Activated T-cell treated with anti-CD3 and anti-CD28 coated beads, Interleukin-2, amount 50 U/mL, for 72 hours (primary cell): ENCODE measurements around the gene TYK2. TPM values are rescaled to one million over a fixed set of nuclear protein-coding genes. Genes with fewer than 3 reads are reported as not detected.
"Not testable (repeated sequence)": the region's sequence is repeated elsewhere in the genome, so short reads cannot be mapped to it uniquely, and the experiment has no call there.

Experiments used
- ATAC-seq, 2 donors: fragments of 150-1000 bp; cut with Tn5 transposase; replicated peaks in 1 of 2; 2 replicates each; pipeline ENCODE4 v1.10.0; 2021; ENCODE audit warnings: moderate library complexity in 2 of 2, mild to moderate bottlenecking in 1 of 2
- DNase-seq, 2 donors: peaks; one replicate each; pipeline ENCODE4 v3.0.0; 2021 to 2022; ENCODE audit warnings: mixed read lengths in 1 of 2
- H3K27ac Mint-ChIP-seq: one replicate; pipeline ENCODE4 v1.8.0; 2022; ENCODE audit warnings: mild to moderate bottlenecking, moderate library complexity, mixed read lengths
- H3K27me3 Mint-ChIP-seq: one replicate; pipeline ENCODE4 v1.8.0; 2022; ENCODE audit warnings: low read depth, mixed read lengths
- H3K36me3 Mint-ChIP-seq, 2 donors: one replicate each; pipeline ENCODE4 v1.8.0; 2022; ENCODE audit warnings: mixed read lengths in 2 of 2, mild to moderate bottlenecking in 1 of 2; ENCODE audit not compliant: insufficient read depth in 2 of 2
- H3K4me1 Mint-ChIP-seq: one replicate; pipeline ENCODE4 v1.8.0; 2022; ENCODE audit warnings: low read depth, mixed read lengths
- H3K4me3 Mint-ChIP-seq, 2 donors: one replicate each; pipeline ENCODE4 v1.8.0; 2022; ENCODE audit warnings: mild to moderate bottlenecking in 2 of 2, mixed read lengths in 2 of 2, moderate library complexity in 2 of 2
- H3K9me3 Mint-ChIP-seq, 2 donors: one replicate each; pipeline ENCODE4 v1.8.0; 2022; ENCODE audit warnings: mixed read lengths in 2 of 2
- total RNA-seq, 2 donors: library from RNA; stranded (reverse); gene quantifications; one replicate each; pipeline ENCODE4 v1.2.3, GENCODE V29; 2022

Gene TYK2
- total RNA-seq, 2 donors from 2014 or later: 174 to 222 TPM

- H3K36me3 Mint-ChIP-seq: peaks cover 2 to 4% of the 10 kb centered on the region in 2 donors
- no peak overlapping the region for H3K27ac Mint-ChIP-seq
- peaks cover 1 to 2% of the 10 kb centered on the region in 2 donors for H3K9me3 Mint-ChIP-seq
- H3K4me1 Mint-ChIP-seq: peaks cover 62% of the 10 kb centered on the region
- H3K27me3 Mint-ChIP-seq: peaks cover 45% of the 10 kb centered on the region
- ATAC-seq: no peak
- H3K4me3 Mint-ChIP-seq: peak overlapping the region; percentile 60 to 96
- peak in 1 of 2 donors; percentile 15 for DNase-seq
These were observed 37.8 kb upstream of the TYK2 start for GRCh38 chr19:10418235-10418484.

- DNase-seq: peak; percentile 28 to 36
- Mint-ChIP-seq H3K27me3 (peaks cover 44% of the 10 kb centered on the region), H3K36me3 (peaks cover 2 to 4% of the 10 kb centered on the region in 2 donors), H3K4me1 (peaks cover 66% of the 10 kb centered on the region), H3K9me3 (peaks cover 1 to 2% of the 10 kb centered on the region in 2 donors), H3K27ac (no peak overlapping the region), H3K4me3 (peak overlapping the region; percentile 60 to 96)
- no peak for ATAC-seq
These were observed 37.3 kb upstream of the TYK2 start for GRCh38 chr19:10417541-10418234.

GRCh38 chr19:10416380-10417257 is 36.2 kb upstream of the TYK2 start:
- Mint-ChIP-seq H3K4me3 (peak overlapping the region; percentile 83 to 88), H3K4me1 (peaks cover 66% of the 10 kb centered on the region), H3K9me3 (peaks cover 1 to 2% of the 10 kb centered on the region in 2 donors), H3K27ac (peak overlapping the region; percentile 84), H3K36me3 (peaks cover 2 to 4% of the 10 kb centered on the region in 2 donors), H3K27me3 (peaks cover 34% of the 10 kb centered on the region)
- ATAC-seq (peak; percentile 68 to 73), DNase-seq (peak; percentile 94 to 99)

GRCh38 chr19:10416083-10416379 is 35.7 kb upstream of the TYK2 start:
- H3K27ac Mint-ChIP-seq: peak overlapping the region; percentile 10

GRCh38 chr19:10412257-10412977 is 32.0 kb upstream of the TYK2 start:
- ATAC-seq: peak; percentile 44 to 55
- Mint-ChIP-seq H3K36me3 (peaks cover 0 to 2% of the 10 kb centered on the region in 2 donors), H3K27ac (peak overlapping the region; percentile 80), H3K9me3 (peaks cover 1 to 2% of the 10 kb centered on the region in 2 donors), H3K4me1 (peaks cover 75% of the 10 kb centered on the region), H3K27me3 (peaks cover 8% of the 10 kb centered on the region), H3K4me3 (peak overlapping the region; percentile 61 to 63)
- DNase-seq: peak; percentile 50 to 62

More at GRCh38 chr19:10416083-10416379, 35.7 kb upstream of the TYK2 start:
- peaks cover 66% of the 10 kb centered on the region for H3K4me1 Mint-ChIP-seq
- DNase-seq (no peak), ATAC-seq (no peak)
- H3K36me3 Mint-ChIP-seq: peaks cover 2 to 4% of the 10 kb centered on the region in 2 donors
- H3K9me3 Mint-ChIP-seq: peaks cover 1 to 2% of the 10 kb centered on the region in 2 donors
- H3K4me3 Mint-ChIP-seq: peak overlapping the region; percentile 83 to 88
- H3K27me3 Mint-ChIP-seq: peaks cover 28% of the 10 kb centered on the region

GRCh38 chr19:10411224-10411623 is 30.9 kb upstream of the TYK2 start:
- ATAC-seq: not testable (repeated sequence)
- peaks cover 76% of the 10 kb centered on the region for H3K4me1 Mint-ChIP-seq

GRCh38 chr19:10408511-10409283 is 28.3 kb upstream of the TYK2 start:
- Mint-ChIP-seq H3K27me3 (no peaks in the 10 kb centered on the region), H3K36me3 (peaks cover 0 to 4% of the 10 kb centered on the region in 2 donors), H3K4me1 (peaks cover 78% of the 10 kb centered on the region), H3K4me3 (peak overlapping the region; percentile 70 to 77), H3K9me3 (no peaks in the 10 kb centered on the region), H3K27ac (peak overlapping the region; percentile 85)
- DNase-seq (peak; percentile 80 to 82), ATAC-seq (peak; percentile 66 to 78)

More at GRCh38 chr19:10411224-10411623, 30.9 kb upstream of the TYK2 start:
- DNase-seq, H3K27ac Mint-ChIP-seq, H3K36me3 Mint-ChIP-seq, H3K27me3 Mint-ChIP-seq, H3K9me3 Mint-ChIP-seq: not testable (repeated sequence)
- peak overlapping the region; percentile 20 to 43 for H3K4me3 Mint-ChIP-seq

GRCh38 chr19:10407096-10407495 is 26.7 kb upstream of the TYK2 start:
- H3K9me3 Mint-ChIP-seq: no peaks in the 10 kb centered on the region
- peaks cover 71% of the 10 kb centered on the region for H3K4me1 Mint-ChIP-seq
- DNase-seq (no peak), ATAC-seq (no peak)
- H3K27me3 Mint-ChIP-seq: no peaks in the 10 kb centered on the region
- H3K27ac Mint-ChIP-seq: peak overlapping the region; percentile 13
- H3K4me3 Mint-ChIP-seq: peak overlapping the region in 1 of 2 donors; percentile 92
- peaks cover 7 to 14% of the 10 kb centered on the region in 2 donors for H3K36me3 Mint-ChIP-seq

GRCh38 chr19:10406191-10406590 is 25.8 kb upstream of the TYK2 start:
- Mint-ChIP-seq H3K4me1 (peaks cover 71% of the 10 kb centered on the region), H3K27me3 (no peaks in the 10 kb centered on the region), H3K27ac (no peak overlapping the region), H3K36me3 (peaks cover 7 to 15% of the 10 kb centered on the region in 2 donors), H3K4me3 (peak overlapping the region; percentile 92 to 98), H3K9me3 (no peaks in the 10 kb centered on the region)
- DNase-seq (no peak), ATAC-seq (no peak)

- H3K9me3 Mint-ChIP-seq: no peaks in the 10 kb centered on the region
- H3K4me3 Mint-ChIP-seq: peak overlapping the region; percentile 92 to 98
- peak overlapping the region; percentile 84 for H3K27ac Mint-ChIP-seq
- DNase-seq (peak; percentile 71 to 72), ATAC-seq (no peak)
- H3K4me1 Mint-ChIP-seq: peaks cover 74% of the 10 kb centered on the region
- peaks cover 7 to 17% of the 10 kb centered on the region in 2 donors for H3K36me3 Mint-ChIP-seq
- H3K27me3 Mint-ChIP-seq: no peaks in the 10 kb centered on the region
These were observed 24.8 kb upstream of the TYK2 start for GRCh38 chr19:10404888-10405820.

- Mint-ChIP-seq H3K27me3 (no peaks in the 10 kb centered on the region), H3K4me3 (peak within 1 kb of the TSS; percentile 92 to 98), H3K4me1 (peaks cover 67% of the 10 kb centered on the region), H3K36me3 (peaks cover 7 to 17% of the 10 kb centered on the region in 2 donors), H3K9me3 (no peaks in the 10 kb centered on the region), H3K27ac (peak within 1 kb of the TSS; percentile 96)
- ATAC-seq (peak; percentile 80 to 84), DNase-seq (peak; percentile 99)
These were observed 23.0 kb upstream of the TYK2 start, which contains the start of gene CDC37 for GRCh38 chr19:10403137-10404021. Gene CDC37 (minus strand): TSS chr19:10403542. CDS start chr19:10403479, 63 bp downstream.
